ENCODE results near the gene BEND4.

Gene BEND4

DNA sequence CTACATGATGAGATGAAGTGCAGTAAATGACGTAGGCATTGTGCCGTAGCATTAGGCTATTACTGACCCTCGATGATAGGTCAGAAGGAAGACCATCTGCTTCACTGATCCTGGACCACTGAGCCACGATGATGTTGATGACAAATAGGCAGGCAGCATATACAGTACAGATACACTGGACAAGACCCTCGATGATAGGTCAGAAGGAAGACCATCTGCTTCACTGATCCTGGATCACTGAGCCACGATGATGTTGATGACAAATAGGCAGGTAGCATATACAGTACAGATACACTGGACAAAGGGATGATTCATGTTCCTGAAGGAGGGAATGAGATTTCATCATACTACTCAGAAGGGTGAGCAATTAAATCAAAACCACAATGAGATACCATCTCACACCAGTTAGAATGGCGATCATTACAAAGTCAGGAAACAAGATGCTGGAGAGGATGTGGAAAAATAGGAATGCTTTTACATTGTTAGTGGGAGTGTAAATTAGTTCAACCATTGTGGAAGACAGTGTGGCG, 50.9 kb downstream of the BEND4 start:
- no peak for DNase-seq

DNA sequence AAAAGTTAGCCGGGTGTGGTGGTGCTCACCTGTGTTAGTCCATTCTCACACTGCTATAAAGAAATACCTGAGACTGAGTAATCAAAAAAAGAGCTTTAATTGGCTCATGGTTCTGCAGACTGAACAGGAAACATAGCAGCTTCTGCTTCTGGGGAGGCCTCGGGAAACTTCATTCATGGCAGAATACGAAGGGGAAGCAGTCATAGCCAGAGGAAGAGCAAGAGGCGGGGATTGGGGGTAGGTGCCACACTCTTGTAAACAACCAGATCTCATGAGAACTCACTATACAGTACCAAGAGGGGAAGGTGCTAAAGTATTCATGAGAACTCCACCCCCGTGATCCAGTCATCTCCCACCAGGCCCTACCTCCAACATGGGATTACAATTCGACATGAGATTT, 64.1 kb downstream of the BEND4 start:
- no peak for DNase-seq

DNA sequence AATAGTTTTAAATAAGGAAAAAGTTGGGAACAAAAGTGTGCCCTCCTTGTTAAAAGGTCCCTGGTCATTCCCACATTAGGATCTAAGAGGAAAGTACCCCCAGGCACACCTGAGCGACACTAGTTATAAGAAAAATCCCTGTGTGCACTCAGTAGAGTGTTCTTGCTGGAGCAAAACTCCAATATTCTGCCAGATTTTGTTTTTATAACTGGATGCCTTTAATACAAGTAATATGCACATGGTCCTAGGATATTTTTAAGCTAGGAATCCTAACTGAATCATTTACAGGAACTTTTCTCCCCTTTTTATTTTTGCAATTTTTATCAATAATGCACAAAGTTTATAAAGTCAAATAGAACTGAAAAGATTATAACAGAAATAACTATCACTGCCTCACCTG, 68.6 kb downstream of the BEND4 start:
- DNase-seq: no peak

DNA sequence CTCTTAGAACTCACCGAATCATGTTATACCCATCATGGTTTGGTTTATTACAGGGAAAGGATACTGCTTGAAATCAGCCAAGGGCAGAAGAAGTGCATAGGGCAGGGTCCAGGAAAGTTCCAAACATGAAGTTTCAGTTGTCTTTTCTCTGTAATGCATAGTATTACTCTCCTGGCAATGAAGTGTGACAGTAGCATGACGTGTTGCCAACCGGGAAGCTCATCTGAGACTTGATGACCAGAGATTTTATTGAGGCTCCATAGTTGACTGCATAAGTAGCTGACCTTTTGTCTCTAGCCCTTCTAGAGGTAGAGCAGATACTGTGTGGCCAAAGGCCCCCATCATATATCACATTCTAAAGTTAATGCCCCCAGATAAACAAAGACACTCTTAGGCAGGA, 72.1 kb downstream of the BEND4 start:
- DNase-seq: no peak

DNA sequence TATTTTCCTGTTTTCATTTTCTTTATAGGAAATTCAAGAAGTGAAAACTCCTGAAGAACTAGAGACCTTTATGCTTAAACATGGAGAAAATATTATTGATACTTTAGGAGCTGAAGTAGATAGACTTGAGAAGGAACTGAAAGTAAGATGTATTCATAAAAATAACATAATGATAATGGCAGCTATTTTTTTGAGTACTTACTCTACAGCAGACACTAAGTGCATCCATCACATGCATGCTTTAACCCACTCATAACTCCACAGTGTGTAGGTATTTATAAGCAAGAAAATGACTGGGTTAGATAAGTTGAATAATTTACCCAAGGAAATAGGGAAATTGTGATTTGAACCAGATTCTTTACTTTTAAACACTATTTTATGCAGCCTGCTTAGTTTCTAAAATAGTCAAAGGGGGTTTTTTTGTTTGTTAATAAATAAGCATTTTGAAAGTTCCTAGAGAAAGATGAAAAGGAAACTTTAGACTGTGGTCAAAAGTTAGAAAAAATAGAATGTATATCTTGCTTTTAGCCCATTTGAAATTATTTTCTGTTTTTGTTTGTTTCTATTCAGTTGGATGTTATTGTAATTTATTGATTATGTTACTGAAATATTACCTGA, 74.2 kb downstream of the BEND4 start:
- DNase-seq: no peak

DNA sequence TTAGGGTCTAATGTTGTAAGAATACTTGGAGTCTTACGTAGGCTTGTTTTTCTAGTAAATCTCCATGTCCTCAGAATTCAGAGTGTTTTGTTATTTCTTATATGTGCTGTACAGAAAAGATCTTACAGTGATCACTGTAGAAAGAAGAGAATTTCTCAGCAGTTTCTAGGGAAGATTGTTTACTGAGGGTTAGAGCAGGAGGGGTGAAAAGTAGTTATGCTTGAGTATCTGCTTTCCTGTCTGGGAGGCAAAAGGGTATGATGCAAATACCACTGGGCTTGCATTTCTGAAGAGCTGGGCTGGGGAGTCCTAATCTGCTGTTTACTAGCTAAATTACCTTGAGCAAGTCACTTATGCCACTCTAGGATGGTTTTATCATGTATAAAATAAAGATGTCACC, 78.2 kb downstream of the BEND4 start:
- DNase-seq: no peak

DNA sequence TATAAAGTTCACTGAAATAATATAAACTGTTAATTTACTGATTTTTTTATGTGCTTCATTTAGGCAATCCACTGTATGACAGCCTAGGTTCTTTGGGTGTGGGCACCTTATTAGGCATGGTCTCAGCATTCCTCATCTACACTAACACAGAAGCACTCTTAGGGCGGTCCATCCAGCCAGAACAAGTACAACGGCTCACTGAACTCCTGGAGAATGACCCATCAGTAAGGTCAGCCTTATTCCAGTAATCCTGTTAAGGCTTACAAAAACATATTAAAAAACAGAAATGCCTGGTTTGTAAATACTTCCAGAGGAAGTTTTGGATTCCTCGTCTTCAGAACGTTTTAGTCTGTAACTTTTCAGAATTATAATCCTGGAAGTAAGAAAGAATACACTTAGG, 82.0 kb downstream of the BEND4 start:
- no peak for DNase-seq

DNA sequence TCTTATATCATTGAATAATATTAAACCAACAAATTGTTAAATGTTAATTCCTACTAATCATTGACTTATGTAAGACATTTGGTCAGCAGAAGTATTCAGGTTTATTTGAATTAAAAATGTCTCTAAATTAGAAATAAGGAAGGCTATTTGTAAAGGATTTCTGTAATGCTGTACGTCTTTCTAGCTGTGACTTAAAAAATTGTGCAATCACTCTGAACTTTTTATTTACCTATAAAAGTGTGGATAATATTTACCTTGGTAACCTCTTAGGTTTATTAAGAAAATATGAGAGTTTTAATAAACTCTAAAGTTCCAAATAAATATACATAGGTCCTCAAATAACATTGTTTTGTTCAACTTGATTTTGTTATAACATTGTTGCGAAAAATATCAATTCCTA, 85.2 kb downstream of the BEND4 start:
- no peak for DNase-seq

DNA sequence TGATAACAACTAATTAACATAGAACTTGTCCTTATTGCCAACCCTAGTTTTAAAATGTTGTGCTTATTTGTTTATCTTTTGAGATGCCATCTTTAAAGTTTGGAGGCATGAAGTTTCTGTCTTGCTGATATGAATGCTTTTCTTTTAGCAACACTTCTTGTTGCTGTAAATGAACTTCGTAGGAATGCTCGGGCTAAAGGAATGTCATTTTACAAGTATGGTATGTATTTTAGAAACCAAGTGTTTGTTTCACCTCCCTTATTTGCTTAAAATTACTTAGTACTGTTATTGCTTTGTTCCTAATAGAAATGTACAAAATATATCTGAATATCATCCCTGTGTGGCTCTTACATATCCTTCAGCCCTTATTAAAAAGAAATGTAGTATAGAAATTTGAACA, 86.1 kb downstream of the BEND4 start:
- DNase-seq: no peak

Measured in activated T-cell treated with anti-CD3 and anti-CD28 coated beads for 4 hours (primary cell).